Rectal smooth muscle tissue (tissue), 1 donor: ENCODE data around the gene NPDC1.
"Not testable (repeated sequence)": the region's sequence is repeated elsewhere in the genome, so short reads cannot be mapped to it uniquely, and the experiment has no call there.

ENCODE experiments used
- H3K27ac ChIP-seq: one replicate; pipeline ENCODE4 v1.7.0; 2013; ENCODE audit warnings: low read depth, low read length, inconsistent platforms
- H3K27me3 ChIP-seq: one replicate; pipeline ENCODE4 v1.7.0; 2013; ENCODE audit warnings: low read length; ENCODE audit not compliant: control insufficient read depth, insufficient read depth
- H3K36me3 ChIP-seq: one replicate; pipeline ENCODE4 v1.7.0; 2013; ENCODE audit warnings: low read length; ENCODE audit not compliant: control insufficient read depth, insufficient read depth
- H3K4me1 ChIP-seq: one replicate; pipeline ENCODE4 v1.7.0; 2013; ENCODE audit warnings: low read length; ENCODE audit not compliant: control insufficient read depth, insufficient read depth
- H3K4me3 ChIP-seq: one replicate; pipeline ENCODE4 v1.7.0; 2013; ENCODE audit warnings: low read length
- H3K9ac ChIP-seq: one replicate; pipeline ENCODE4 v1.7.0; 2013; ENCODE audit warnings: low read length

NPDC1 gene

GRCh38 chr9:137013571-137013940 is 32.4 kb downstream of the NPDC1 start:
- Histone ChIP-seq H3K4me3 (no peak overlapping the region), H3K27me3 (no peaks in the 10 kb centered on the region), H3K27ac (no peak overlapping the region), H3K9ac (no peak overlapping the region), H3K36me3 (peaks cover 8% of the 10 kb centered on the region), H3K4me1 (no peaks in the 10 kb centered on the region)

GRCh38 chr9:137012694-137013570 is 33.0 kb downstream of the NPDC1 start:
- Histone ChIP-seq H3K27me3 (no peaks in the 10 kb centered on the region), H3K4me1 (no peaks in the 10 kb centered on the region), H3K27ac (no peak overlapping the region), H3K36me3 (peaks cover 8% of the 10 kb centered on the region), H3K9ac (no peak overlapping the region), H3K4me3 (no peak overlapping the region)

GRCh38 chr9:137011907-137012675 is 33.9 kb downstream of the NPDC1 start:
- H3K27me3 ChIP-seq, result no peaks in the 10 kb centered on the region
- peaks cover 8% of the 10 kb centered on the region for H3K36me3 ChIP-seq
- no peak overlapping the region for H3K27ac ChIP-seq
- H3K4me1 ChIP-seq, result no peaks in the 10 kb centered on the region
- H3K9ac ChIP-seq, result no peak overlapping the region
- H3K4me3 ChIP-seq, result no peak overlapping the region

DNA sequence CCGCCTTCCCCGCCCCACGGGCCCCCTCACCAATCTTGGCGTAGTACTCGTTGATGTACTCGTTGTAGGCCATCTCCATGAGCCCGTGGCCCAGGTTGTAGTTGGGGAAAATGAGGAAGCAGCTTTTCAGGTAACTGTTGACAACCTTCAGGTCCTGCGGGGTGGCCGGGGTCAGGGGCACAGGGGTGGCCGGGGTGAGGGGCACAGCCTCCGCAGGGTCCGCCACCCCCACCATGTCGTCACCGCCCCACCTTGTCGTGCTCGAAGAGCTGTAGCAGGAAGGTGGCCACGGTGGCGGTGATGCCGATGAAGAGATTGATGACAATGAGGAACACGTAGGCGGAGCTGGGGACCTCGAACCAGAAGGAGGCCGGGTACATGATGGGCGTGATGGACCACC is 34.8 kb downstream of the NPDC1 start:
- Histone ChIP-seq H3K4me1 (no peaks in the 10 kb centered on the region), H3K27ac (no peak overlapping the region), H3K27me3 (no peaks in the 10 kb centered on the region), H3K4me3 (no peak overlapping the region), H3K9ac (no peak overlapping the region), H3K36me3 (peaks cover 5% of the 10 kb centered on the region)

DNA sequence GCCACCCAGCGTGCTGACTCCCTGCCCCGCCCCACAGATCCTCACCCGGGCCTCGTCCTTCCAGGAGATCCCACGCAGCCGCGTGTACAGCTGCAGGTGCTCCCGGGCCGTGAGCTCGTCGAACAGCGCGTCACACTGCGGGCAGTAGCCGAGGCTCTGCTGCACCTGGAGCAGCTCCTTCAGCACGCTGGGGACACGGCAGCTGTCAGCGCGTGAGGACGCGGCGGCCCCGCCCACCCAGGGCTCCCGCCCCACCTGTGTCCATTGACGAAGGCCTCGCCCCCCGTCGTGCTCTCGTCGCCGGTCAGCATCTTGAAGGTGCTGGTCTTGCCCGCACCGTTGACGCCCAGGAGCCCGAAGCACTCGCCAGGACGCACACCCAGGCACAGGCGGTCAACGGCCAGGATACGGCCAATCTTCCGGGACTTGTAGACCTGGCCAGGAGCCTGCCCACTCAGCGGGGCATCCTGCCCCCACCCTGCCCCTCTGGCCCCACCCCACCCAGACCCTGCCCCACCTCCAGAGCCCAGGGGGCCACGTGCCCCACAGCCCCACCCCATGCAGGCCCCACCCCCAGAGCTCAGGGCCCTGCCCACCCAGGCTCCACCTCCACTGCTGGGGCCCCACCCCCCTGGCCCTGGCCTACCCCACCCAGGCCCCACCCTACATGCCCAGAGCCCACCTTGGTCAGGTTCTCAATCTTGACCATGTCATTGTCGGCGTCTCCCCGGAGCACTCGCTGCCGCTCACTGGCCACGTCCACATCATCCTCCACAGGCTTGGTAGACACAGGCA is 35.8 kb downstream of the NPDC1 start:
- Histone ChIP-seq H3K27ac (no peak overlapping the region), H3K27me3 (no peaks in the 10 kb centered on the region), H3K4me3 (no peak overlapping the region), H3K36me3 (no peaks in the 10 kb centered on the region), H3K4me1 (no peaks in the 10 kb centered on the region), H3K9ac (no peak overlapping the region)

GRCh38 chr9:137009217-137009616 is 36.8 kb downstream of the NPDC1 start:
- no peak overlapping the region for H3K9ac ChIP-seq
- no peak overlapping the region for H3K4me3 ChIP-seq
- H3K27ac ChIP-seq, result no peak overlapping the region
- no peaks in the 10 kb centered on the region for H3K4me1 ChIP-seq
- no peaks in the 10 kb centered on the region for H3K27me3 ChIP-seq
- no peaks in the 10 kb centered on the region for H3K36me3 ChIP-seq

- no peak overlapping the region for H3K27ac ChIP-seq
- no peak overlapping the region for H3K9ac ChIP-seq
- H3K27me3 ChIP-seq, result no peaks in the 10 kb centered on the region
- no peaks in the 10 kb centered on the region for H3K4me1 ChIP-seq
- no peaks in the 10 kb centered on the region for H3K36me3 ChIP-seq
- no peak overlapping the region for H3K4me3 ChIP-seq
Measured at GRCh38 chr9:137008312-137008711, 37.7 kb downstream of the NPDC1 start.

DNA sequence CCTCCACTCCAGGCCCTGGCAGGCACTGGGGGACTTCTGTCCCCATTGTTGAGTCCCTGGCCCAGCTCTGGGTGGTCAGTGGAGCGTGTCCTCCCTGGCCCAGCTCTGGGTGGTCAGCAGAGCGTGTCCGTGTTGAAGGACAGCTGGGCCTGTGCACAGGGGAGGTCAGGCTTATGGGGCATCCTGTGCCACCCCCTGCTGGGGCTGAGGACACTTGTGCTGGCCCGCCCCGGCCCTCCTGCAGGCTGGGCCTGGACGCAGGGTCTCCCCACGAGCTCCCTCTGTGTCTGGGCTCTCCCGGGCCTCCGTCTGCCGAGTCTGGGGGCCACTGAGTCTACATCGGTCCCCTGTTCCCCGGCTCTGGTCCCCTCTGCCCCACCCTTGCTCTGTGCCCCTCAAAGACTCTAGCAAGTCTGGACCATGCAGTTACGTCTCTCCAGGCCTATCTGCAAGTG is 38.1 kb downstream of the NPDC1 start:
- Histone ChIP-seq H3K27me3 (no peaks in the 10 kb centered on the region), H3K9ac (no peak overlapping the region), H3K36me3 (no peaks in the 10 kb centered on the region), H3K4me1 (no peaks in the 10 kb centered on the region), H3K4me3 (no peak overlapping the region), H3K27ac (no peak overlapping the region)

- Histone ChIP-seq H3K9ac (no peak overlapping the region), H3K36me3 (no peaks in the 10 kb centered on the region), H3K27me3 (no peaks in the 10 kb centered on the region), H3K4me3 (no peak overlapping the region), H3K4me1 (no peaks in the 10 kb centered on the region), H3K27ac (no peak overlapping the region)
Measured at GRCh38 chr9:137007108-137007815, 38.7 kb downstream of the NPDC1 start.

- no peak overlapping the region for H3K27ac ChIP-seq
Measured at GRCh38 chr9:137006116-137007003, 39.6 kb downstream of the NPDC1 start.

GRCh38 chr9:137004285-137004684 is 41.7 kb downstream of the NPDC1 start:
- not testable (repeated sequence) for H3K27me3 ChIP-seq, H3K9ac ChIP-seq

More at GRCh38 chr9:137006116-137007003, 39.6 kb downstream of the NPDC1 start:
- H3K9ac ChIP-seq, result no peak overlapping the region
- no peaks in the 10 kb centered on the region for H3K36me3 ChIP-seq
- H3K4me1 ChIP-seq, result no peaks in the 10 kb centered on the region
- H3K4me3 ChIP-seq, result no peak overlapping the region
- H3K27me3 ChIP-seq, result no peaks in the 10 kb centered on the region

More at GRCh38 chr9:137004285-137004684, 41.7 kb downstream of the NPDC1 start:
- not testable (repeated sequence) for H3K4me3 ChIP-seq, H3K27ac ChIP-seq, H3K36me3 ChIP-seq, H3K4me1 ChIP-seq
